Keratinocyte (primary cell): Measurements from ENCODE around the gene TMEM50A. TPM values are rescaled to one million over a fixed set of nuclear protein-coding genes. Genes with fewer than 3 reads are reported as not detected.
"Not testable (repeated sequence)": the region's sequence is repeated elsewhere in the genome, so short reads cannot be mapped to it uniquely, and the experiment has no call there.

Experiments
- DNase-seq: peaks from one replicate; pipeline ENCODE4 v3.0.0-alpha.2; 2011; ENCODE audit warnings: low read depth, missing footprints, low spot score
- FAIRE-seq: peaks from 2 replicates; lab custom pipeline; 2011; peaks lifted over from hg19 to GRCh38; lab: Jason Lieb, UNC
- H2AFZ ChIP-seq: 2 replicates; pipeline ENCODE4 v1.6.0; 2012; ENCODE audit warnings: low read length, control low read depth, inconsistent platforms; ENCODE audit not compliant: control insufficient read depth
- H3K27ac ChIP-seq: 2 replicates; pipeline ENCODE4 v1.5.1; 2011; ENCODE audit warnings: low read length; ENCODE audit not compliant: control insufficient read depth, insufficient read depth
- H3K27me3 ChIP-seq: 3 replicates; pipeline ENCODE4 v1.6.0; 2011; ENCODE audit warnings: low read length; ENCODE audit not compliant: control insufficient read depth, insufficient read depth; ENCODE audit errors: extremely low read depth
- H3K36me3 ChIP-seq, 2 experiments: 2 replicates in 1 of 2; 3 replicates in 1 of 2; pipeline ENCODE4 v1.5.1; 2011; ENCODE audit warnings: low read length in 2 of 2, mild to moderate bottlenecking in 1 of 2; ENCODE audit not compliant: control insufficient read depth in 2 of 2, insufficient read depth in 2 of 2; ENCODE audit errors: extremely low read depth in 1 of 2
- H3K4me1 ChIP-seq: 3 replicates; pipeline ENCODE4 v1.5.1; 2011; ENCODE audit warnings: low read length; ENCODE audit not compliant: control insufficient read depth, insufficient read depth; ENCODE audit errors: extremely low read depth
- H3K4me2 ChIP-seq: 3 replicates; pipeline ENCODE4 v1.6.0; 2011; ENCODE audit warnings: low read depth, low read length; ENCODE audit not compliant: control insufficient read depth, insufficient read depth; ENCODE audit errors: extremely low read depth
- H3K4me3 ChIP-seq, 3 experiments: fragments of 200-600 bp in 1 of 3; sonication (generic) in 1 of 3; 2 replicates in 2 of 3; 3 replicates in 1 of 3; pipeline ENCODE4 v1.5.1; 2011 to 2016; ENCODE audit warnings: low read length in 3 of 3, mild to moderate bottlenecking in 3 of 3, control low read depth in 2 of 3, inconsistent platforms in 1 of 3, low read depth in 1 of 3, mixed read lengths in 1 of 3, mixed run types in 1 of 3, moderate library complexity in 1 of 3; ENCODE audit not compliant: control insufficient read depth in 2 of 3, insufficient read depth in 2 of 3; ENCODE audit errors: extremely low read depth in 1 of 3
- H3K79me2 ChIP-seq: 2 replicates; pipeline ENCODE4 v1.6.0; 2012; ENCODE audit warnings: low read length; ENCODE audit not compliant: control insufficient read depth, insufficient read depth
- H3K9ac ChIP-seq: 3 replicates; pipeline ENCODE4 v1.6.0; 2011; ENCODE audit warnings: low read length; ENCODE audit not compliant: control insufficient read depth, insufficient read depth; ENCODE audit errors: extremely low read depth
- H3K9me1 ChIP-seq: 3 replicates; pipeline ENCODE4 v1.6.0; 2011; ENCODE audit warnings: low read length; ENCODE audit not compliant: control insufficient read depth, insufficient read depth; ENCODE audit errors: extremely low read depth
- H3K9me3 ChIP-seq: 2 replicates; pipeline ENCODE4 v1.5.1; 2012; ENCODE audit warnings: low read depth, low read length; ENCODE audit not compliant: control insufficient read depth
- H4K20me1 ChIP-seq: 3 replicates; pipeline ENCODE4 v1.6.0; 2011; ENCODE audit warnings: low read length; ENCODE audit not compliant: control insufficient read depth, insufficient read depth; ENCODE audit errors: extremely low read depth
- dilution Hi-C: fragments of 300-500 bp; cut with MboI; formaldehyde crosslinking; loops from one replicate; pipeline ENCODE4 v1.7.0; 2020; ENCODE audit warnings: low sequenced_read_pairs; ENCODE audit not compliant: extremely low pct_ligation_motif_present
- polyA plus RNA-seq, 5 experiments: library from polyadenylated mRNA; depleted of rRNA in 3 of 5; stranded (reverse) in 3 of 5; stranded (forward) in 1 of 5; unstranded in 1 of 5; fragments of >200 nt; gene quantifications; 1 replicate in 1 of 5; 2 replicates in 3 of 5; 3 replicates in 1 of 5; pipeline versions ENCODE4 v1.2.1 to v1.2.3, GENCODE V29; 2011 to 2012; ENCODE audit warnings: missing spikeins in 2 of 5, low read depth in 1 of 5, low replicate concordance in 1 of 5

Gene TMEM50A
- polyA plus RNA-seq, 1 donor (not counting 4 experiments of a cell fraction or from before 2014, with no cell fraction given): 166 TPM

GRCh38 chr1:25294889-25295826 lies 43.0 kb upstream of the TMEM50A start:
- H3K9ac ChIP-seq, H3K9me3 ChIP-seq, H3K4me3 ChIP-seq, H3K4me1 ChIP-seq, H3K27ac ChIP-seq, H2AFZ ChIP-seq, FAIRE-seq, H3K36me3 ChIP-seq, H4K20me1 ChIP-seq, H3K79me2 ChIP-seq, DNase-seq, H3K4me2 ChIP-seq, dilution Hi-C loops, H3K9me1 ChIP-seq, H3K27me3 ChIP-seq: not testable (repeated sequence)

DNA sequence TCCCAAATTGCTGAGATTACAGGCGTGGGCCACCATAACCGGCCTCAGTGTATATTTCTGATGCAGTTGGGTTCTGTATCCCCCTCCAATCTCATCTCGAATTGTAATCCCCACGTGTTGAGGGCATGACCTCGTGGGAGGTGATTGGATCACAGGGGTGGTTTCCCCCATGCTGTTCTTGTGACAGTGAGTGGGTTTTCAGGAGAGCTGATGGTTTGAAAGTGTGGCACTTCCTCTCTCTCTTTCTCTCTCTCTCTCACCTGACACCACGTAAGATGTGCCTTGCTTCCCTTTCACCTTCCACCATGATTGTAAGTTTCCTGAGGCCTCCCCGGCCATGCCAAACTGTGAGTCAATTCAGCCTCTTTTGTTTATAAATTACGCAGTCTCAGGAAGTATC lies 41.6 kb upstream of the TMEM50A start:
- H3K9me1 ChIP-seq, H3K9ac ChIP-seq, H4K20me1 ChIP-seq, H3K9me3 ChIP-seq, H3K4me2 ChIP-seq, H3K27me3 ChIP-seq, H2AFZ ChIP-seq, FAIRE-seq, H3K79me2 ChIP-seq, H3K4me3 ChIP-seq, H3K36me3 ChIP-seq, H3K27ac ChIP-seq, H3K4me1 ChIP-seq, dilution Hi-C loops, DNase-seq: not testable (repeated sequence)

DNA sequence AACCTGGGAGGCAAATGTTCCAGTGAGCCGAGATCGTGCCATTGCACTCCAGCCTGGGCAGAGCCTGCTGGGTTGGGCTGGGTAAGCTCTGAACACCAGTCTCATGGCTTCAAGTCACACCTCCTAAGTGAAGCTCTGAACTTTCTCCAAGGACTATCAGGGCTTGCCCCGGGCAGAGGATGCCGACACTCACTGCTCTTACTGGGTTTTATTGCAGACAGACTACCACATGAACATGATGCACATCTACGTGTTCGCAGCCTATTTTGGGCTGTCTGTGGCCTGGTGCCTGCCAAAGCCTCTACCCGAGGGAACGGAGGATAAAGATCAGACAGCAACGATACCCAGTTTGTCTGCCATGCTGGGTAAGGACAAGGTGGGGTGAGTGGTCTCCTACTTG lies 37.4 kb upstream of the TMEM50A start:
- FAIRE-seq: not testable (repeated sequence)

GRCh38 chr1:25302330-25302729 lies 35.8 kb upstream of the TMEM50A start:
- H3K79me2 ChIP-seq, dilution Hi-C loops, H3K4me2 ChIP-seq, DNase-seq, H3K9me3 ChIP-seq, FAIRE-seq, H3K9me1 ChIP-seq, H3K4me3 ChIP-seq, H3K9ac ChIP-seq, H3K4me1 ChIP-seq, H2AFZ ChIP-seq, H3K27me3 ChIP-seq, H4K20me1 ChIP-seq, H3K36me3 ChIP-seq, H3K27ac ChIP-seq: not testable (repeated sequence)

More for the DNA sequence above, 37.4 kb upstream of the TMEM50A start:
- H3K9me1 ChIP-seq, DNase-seq, H3K36me3 ChIP-seq, H3K79me2 ChIP-seq, H3K27me3 ChIP-seq, H4K20me1 ChIP-seq, H3K9me3 ChIP-seq, H3K4me1 ChIP-seq, H3K4me2 ChIP-seq, H3K4me3 ChIP-seq, H3K27ac ChIP-seq, dilution Hi-C loops, H2AFZ ChIP-seq, H3K9ac ChIP-seq: not testable (repeated sequence)

DNA sequence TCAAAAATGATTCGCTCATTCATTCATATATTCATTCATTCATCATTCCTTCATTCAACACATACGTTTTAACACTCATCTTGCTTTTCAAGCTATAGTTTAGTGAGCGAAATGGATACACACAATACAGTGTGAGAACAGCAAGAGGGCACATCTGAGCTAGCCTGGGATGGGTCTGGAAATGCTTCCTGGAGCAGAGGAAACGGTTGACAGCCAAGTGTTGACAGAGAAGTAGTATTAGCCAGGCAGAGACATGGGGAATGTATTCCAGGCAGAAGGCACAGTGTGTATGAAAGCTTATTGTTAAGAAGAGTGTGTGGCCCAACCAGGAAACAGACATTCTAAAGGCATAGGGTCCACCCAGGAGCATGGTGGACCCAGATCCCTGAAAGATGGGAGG lies 33.2 kb upstream of the TMEM50A start:
- dilution Hi-C loops, H3K27ac ChIP-seq, H3K27me3 ChIP-seq, H3K4me2 ChIP-seq, H3K4me3 ChIP-seq, FAIRE-seq, H3K9me1 ChIP-seq, H3K4me1 ChIP-seq, H3K79me2 ChIP-seq, H2AFZ ChIP-seq, DNase-seq, H3K9me3 ChIP-seq, H4K20me1 ChIP-seq, H3K9ac ChIP-seq, H3K36me3 ChIP-seq: not testable (repeated sequence)
